Liver (tissue), 9 donors: Measurements from ENCODE around the gene MAN1C1. TPM values are rescaled to one million over a fixed set of nuclear protein-coding genes. Genes with fewer than 3 reads are reported as not detected.

Experiments
- DNase-seq: peaks from one replicate; pipeline ENCODE4 v3.0.0-alpha.2; 2017; ENCODE audit warnings: low spot score
- H3K27ac ChIP-seq, 2 donors: one replicate each; pipeline ENCODE4 v1.7.0; 2013; ENCODE audit warnings: inconsistent platforms in 2 of 2, low read length in 2 of 2, control low read depth in 1 of 2, low read depth in 1 of 2, mild to moderate bottlenecking in 1 of 2
- H3K27me3 ChIP-seq, 4 donors: one replicate each; pipeline versions ENCODE4 v1.6.1 to v1.7.0; 2013; ENCODE audit warnings: low read length in 3 of 4, inconsistent platforms in 1 of 4, mild to moderate bottlenecking in 1 of 4, moderate library complexity in 1 of 4; ENCODE audit not compliant: control insufficient read depth in 4 of 4, insufficient read depth in 4 of 4
- H3K36me3 ChIP-seq, 4 donors: one replicate each; pipeline versions ENCODE4 v1.6.1 to v1.7.0; 2013; ENCODE audit warnings: low read length in 3 of 4, mild to moderate bottlenecking in 3 of 4, low read depth in 1 of 4, moderate library complexity in 1 of 4; ENCODE audit not compliant: control insufficient read depth in 4 of 4, insufficient read depth in 3 of 4
- H3K4me1 ChIP-seq, 4 donors: one replicate each; pipeline versions ENCODE4 v1.6.1 to v1.7.0; 2013; ENCODE audit warnings: low read length in 3 of 4, mild to moderate bottlenecking in 3 of 4, moderate library complexity in 1 of 4; ENCODE audit not compliant: control insufficient read depth in 4 of 4, insufficient read depth in 4 of 4
- H3K4me3 ChIP-seq, 3 donors: one replicate each; pipeline versions ENCODE4 v1.6.1 to v1.7.0; 2013; ENCODE audit warnings: low read length in 3 of 3, control low read depth in 1 of 3, low read depth in 1 of 3, mild to moderate bottlenecking in 1 of 3
- H3K9ac ChIP-seq, 2 donors: one replicate each; pipeline ENCODE4 v1.7.0; 2013; ENCODE audit warnings: low read length in 2 of 2, mild to moderate bottlenecking in 2 of 2, moderate library complexity in 2 of 2, control low read depth in 1 of 2, low read depth in 1 of 2
- H3K9me3 ChIP-seq, 4 donors: one replicate each; pipeline versions ENCODE4 v1.6.1 to v1.7.0; 2013; ENCODE audit warnings: low read length in 3 of 4; ENCODE audit not compliant: control insufficient read depth in 4 of 4
- ATF3 ChIP-seq: IDR thresholded peaks from 2 replicates; pipeline ENCODE4 v1.6.1; 2016; ENCODE audit warnings: antibody characterized with exemption
- EGR1 ChIP-seq, 2 donors: IDR thresholded peaks; 2 replicates each; pipeline ENCODE4 v1.6.1; 2016 to 2018; ENCODE audit warnings: antibody characterized with exemption in 2 of 2, low read depth in 2 of 2
- FOXA1 ChIP-seq: IDR thresholded peaks from 2 replicates; pipeline ENCODE4 v1.6.1; 2016; ENCODE audit warnings: antibody characterized with exemption
- FOXA2 ChIP-seq: IDR thresholded peaks from 2 replicates; pipeline ENCODE4 v1.6.1; 2016; ENCODE audit warnings: antibody characterized with exemption
- GABPA ChIP-seq, 2 donors: IDR thresholded peaks in 1 of 2; conservative IDR thresholded peaks in 1 of 2; 2 replicates each; pipeline ENCODE4 v1.6.1; 2016; ENCODE audit warnings: antibody characterized with exemption in 2 of 2, mild to moderate bottlenecking in 1 of 2, moderate library complexity in 1 of 2
- HNF4G ChIP-seq: IDR thresholded peaks from 2 replicates; pipeline ENCODE4 v1.6.1; 2016; ENCODE audit warnings: antibody characterized with exemption
- JUND ChIP-seq, 2 donors: IDR thresholded peaks; 2 replicates each; pipeline ENCODE4 v1.6.1; 2016; ENCODE audit warnings: antibody characterized with exemption in 2 of 2
- NR2F2 ChIP-seq: IDR thresholded peaks from 2 replicates; pipeline ENCODE4 v1.6.1; 2016; ENCODE audit warnings: antibody characterized with exemption
- RXRA ChIP-seq, 2 donors: IDR thresholded peaks; 2 replicates each; pipeline ENCODE4 v1.6.1; 2017 to 2018; ENCODE audit warnings: antibody characterized with exemption in 2 of 2, mild to moderate bottlenecking in 1 of 2
- TAF1 ChIP-seq: conservative IDR thresholded peaks from 2 replicates; pipeline ENCODE4 v1.6.1; 2016; ENCODE audit warnings: antibody characterized with exemption, mild to moderate bottlenecking
- YY1 ChIP-seq: IDR thresholded peaks from 2 replicates; pipeline ENCODE4 v1.6.1; 2016; ENCODE audit warnings: antibody characterized with exemption, mild to moderate bottlenecking
- WGBS: extraction: QIAGEN DNeasy Blood & Tissue Kit; methylation state at CpG from one replicate; pipeline ENCODE4 v1.1.7; 2013; 5-methylcytosine and 5-hydroxymethylcytosine counted together
- polyA plus RNA-seq, 2 donors: library from polyadenylated mRNA; stranded (reverse) in 1 of 2; unstranded in 1 of 2; fragments of 200-250 nt in 1 of 2; fragments of >200 nt in 1 of 2; fragmentation: Nextera tagmentation in 1 of 2; extraction: Ambion mirVana in 1 of 2; gene quantifications; one replicate each; pipeline versions ENCODE4 v1.2.1 to v1.2.3, GENCODE V29; 2013 to 2015
- total RNA-seq, 2 donors: library from RNA; depleted of rRNA; stranded (reverse); fragments of >200 nt; gene quantifications; one replicate each; pipeline ENCODE4 v1.2.3, GENCODE V29; 2014
- TF ChIP-seq, protein P1 (sequence below): fragments of 150-350 bp; IDR thresholded peaks from 2 replicates; pipeline ENCODE4 v1.5.1; 2017; ENCODE audit warnings: improper control_type of control experiment, low read depth, low read length; ENCODE audit not compliant: missing input control
- TF ChIP-seq, protein P2 (sequence below): IDR thresholded peaks from 2 replicates; pipeline ENCODE4 v1.6.1; 2016; ENCODE audit warnings: antibody characterized with exemption, mild to moderate bottlenecking
- donor health status: healthy.
- donor health status: healthy.
- donor health status: healthy.
- donor health status: healthy.
- donor health status: healthy.

Gene MAN1C1
- total and polyA plus RNA-seq, 4 donors, result 6.3 to 16.0 (median 8.1) TPM

GRCh38 chr1:25826571-25826970 lies 210.0 kb downstream of the MAN1C1 start:
- Histone ChIP-seq H3K4me3 (no peak overlapping the region), H3K27ac (no peak overlapping the region)

DNA sequence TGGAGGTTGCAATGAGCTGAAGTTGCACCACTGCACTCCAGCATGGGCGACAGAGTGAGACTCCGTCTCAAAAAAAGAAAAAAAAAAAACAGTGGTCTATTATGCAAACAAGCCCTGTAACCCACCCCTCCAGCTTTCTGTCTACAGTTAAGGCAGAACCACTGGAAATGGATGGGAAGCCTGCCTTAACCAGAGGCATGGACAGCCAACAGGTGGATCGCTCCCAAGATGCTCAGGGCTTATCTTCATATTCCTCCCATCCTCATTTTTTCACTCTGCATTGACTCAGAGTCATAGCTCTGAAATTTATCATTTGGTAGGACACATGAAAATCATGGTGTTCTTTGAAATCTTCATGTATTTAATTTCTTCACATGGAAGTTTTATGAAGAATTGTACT lies 211.9 kb downstream of the MAN1C1 start:
- Histone ChIP-seq H3K9me3 (no peaks in the 10 kb centered on the region), H3K4me3 (no peak overlapping the region), H3K9ac (no peak overlapping the region), H3K27ac (no peak overlapping the region), H3K27me3 (no peaks in the 10 kb centered on the region), H3K36me3 (peaks cover 18 to 71% (median 65%) of the 10 kb centered on the region in 4 donors), H3K4me1 (peaks cover 0 to 4% (median 0%) of the 10 kb centered on the region in 4 donors)
- no peak for DNase-seq
- TF ChIP-seq, protein P1, sequence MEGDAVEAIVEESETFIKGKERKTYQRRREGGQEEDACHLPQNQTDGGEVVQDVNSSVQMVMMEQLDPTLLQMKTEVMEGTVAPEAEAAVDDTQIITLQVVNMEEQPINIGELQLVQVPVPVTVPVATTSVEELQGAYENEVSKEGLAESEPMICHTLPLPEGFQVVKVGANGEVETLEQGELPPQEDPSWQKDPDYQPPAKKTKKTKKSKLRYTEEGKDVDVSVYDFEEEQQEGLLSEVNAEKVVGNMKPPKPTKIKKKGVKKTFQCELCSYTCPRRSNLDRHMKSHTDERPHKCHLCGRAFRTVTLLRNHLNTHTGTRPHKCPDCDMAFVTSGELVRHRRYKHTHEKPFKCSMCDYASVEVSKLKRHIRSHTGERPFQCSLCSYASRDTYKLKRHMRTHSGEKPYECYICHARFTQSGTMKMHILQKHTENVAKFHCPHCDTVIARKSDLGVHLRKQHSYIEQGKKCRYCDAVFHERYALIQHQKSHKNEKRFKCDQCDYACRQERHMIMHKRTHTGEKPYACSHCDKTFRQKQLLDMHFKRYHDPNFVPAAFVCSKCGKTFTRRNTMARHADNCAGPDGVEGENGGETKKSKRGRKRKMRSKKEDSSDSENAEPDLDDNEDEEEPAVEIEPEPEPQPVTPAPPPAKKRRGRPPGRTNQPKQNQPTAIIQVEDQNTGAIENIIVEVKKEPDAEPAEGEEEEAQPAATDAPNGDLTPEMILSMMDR, result no peak
- TF ChIP-seq GABPA (IDR thresholded peaks at IDR 0.05 in 1 of 2, conservative IDR thresholded peaks at IDR 0.05 in 1 of 2) (no peak), TAF1 (no peak), HNF4G (no peak), YY1 (no peak), JUND (IDR thresholded peaks at IDR 0.05) (no peak)
- WGBS, result 62% methylated on average over 3 of the region's 3 CpGs

More at GRCh38 chr1:25826571-25826970, 210.0 kb downstream of the MAN1C1 start:
- TF ChIP-seq GABPA (IDR thresholded peaks at IDR 0.05 in 1 of 2, conservative IDR thresholded peaks at IDR 0.05 in 1 of 2) (no peak), RXRA (IDR thresholded peaks at IDR 0.05) (no peak), EGR1 (IDR thresholded peaks at IDR 0.05; ENCODE audit: low read depth in 2 of 2) (no peak), FOXA1 (no peak), ATF3 (no peak)
- TF ChIP-seq, protein P2, sequence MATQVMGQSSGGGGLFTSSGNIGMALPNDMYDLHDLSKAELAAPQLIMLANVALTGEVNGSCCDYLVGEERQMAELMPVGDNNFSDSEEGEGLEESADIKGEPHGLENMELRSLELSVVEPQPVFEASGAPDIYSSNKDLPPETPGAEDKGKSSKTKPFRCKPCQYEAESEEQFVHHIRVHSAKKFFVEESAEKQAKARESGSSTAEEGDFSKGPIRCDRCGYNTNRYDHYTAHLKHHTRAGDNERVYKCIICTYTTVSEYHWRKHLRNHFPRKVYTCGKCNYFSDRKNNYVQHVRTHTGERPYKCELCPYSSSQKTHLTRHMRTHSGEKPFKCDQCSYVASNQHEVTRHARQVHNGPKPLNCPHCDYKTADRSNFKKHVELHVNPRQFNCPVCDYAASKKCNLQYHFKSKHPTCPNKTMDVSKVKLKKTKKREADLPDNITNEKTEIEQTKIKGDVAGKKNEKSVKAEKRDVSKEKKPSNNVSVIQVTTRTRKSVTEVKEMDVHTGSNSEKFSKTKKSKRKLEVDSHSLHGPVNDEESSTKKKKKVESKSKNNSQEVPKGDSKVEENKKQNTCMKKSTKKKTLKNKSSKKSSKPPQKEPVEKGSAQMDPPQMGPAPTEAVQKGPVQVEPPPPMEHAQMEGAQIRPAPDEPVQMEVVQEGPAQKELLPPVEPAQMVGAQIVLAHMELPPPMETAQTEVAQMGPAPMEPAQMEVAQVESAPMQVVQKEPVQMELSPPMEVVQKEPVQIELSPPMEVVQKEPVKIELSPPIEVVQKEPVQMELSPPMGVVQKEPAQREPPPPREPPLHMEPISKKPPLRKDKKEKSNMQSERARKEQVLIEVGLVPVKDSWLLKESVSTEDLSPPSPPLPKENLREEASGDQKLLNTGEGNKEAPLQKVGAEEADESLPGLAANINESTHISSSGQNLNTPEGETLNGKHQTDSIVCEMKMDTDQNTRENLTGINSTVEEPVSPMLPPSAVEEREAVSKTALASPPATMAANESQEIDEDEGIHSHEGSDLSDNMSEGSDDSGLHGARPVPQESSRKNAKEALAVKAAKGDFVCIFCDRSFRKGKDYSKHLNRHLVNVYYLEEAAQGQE, result no peak
- no peak for DNase-seq
- no peaks in the 10 kb centered on the region for H3K27me3 ChIP-seq
- 98% methylated on average over 10 of the region's 10 CpGs for WGBS
- no peaks in the 10 kb centered on the region for H3K9me3 ChIP-seq
- peaks cover under 1 to 14% (median 6%) of the 10 kb centered on the region in 4 donors for H3K4me1 ChIP-seq
- H3K36me3 ChIP-seq, result peaks cover 15 to 53% (median 47%) of the 10 kb centered on the region in 4 donors
- no peak overlapping the region for H3K9ac ChIP-seq

GRCh38 chr1:25829046-25829445 lies 212.5 kb downstream of the MAN1C1 start:
- peaks cover 0 to 4% (median 0%) of the 10 kb centered on the region in 4 donors for H3K4me1 ChIP-seq
- no peak for DNase-seq
- no peak overlapping the region for H3K4me3 ChIP-seq
- 86% methylated on average over 1 of the region's 1 CpG for WGBS
- H3K36me3 ChIP-seq, result peaks cover 18 to 73% (median 69%) of the 10 kb centered on the region in 4 donors
- no peak overlapping the region for H3K9ac ChIP-seq
- H3K27ac ChIP-seq, result no peak overlapping the region
- H3K27me3 ChIP-seq, result no peaks in the 10 kb centered on the region
- H3K9me3 ChIP-seq, result no peaks in the 10 kb centered on the region
- TF ChIP-seq FOXA2 (no peak), NR2F2 (peak; percentile 48)
